HepG2 (cell line): ENCODE results near the gene REEP2. TPM values are rescaled to one million over a fixed set of nuclear protein-coding genes. Genes with fewer than 3 reads are reported as not detected.

Experiments
- AKAP8 ChIP-seq: sonication (generic); formaldehyde crosslinking; IDR thresholded peaks from 2 replicates; pipeline ENCODE4 v1.5.1; 2020; ENCODE audit warnings: mild to moderate bottlenecking, missing genetic modification reagents
- ATF7 ChIP-seq, 2 experiments: fragments of 450-650 bp in 1 of 2; sonication (generic) in 1 of 2; formaldehyde crosslinking in 1 of 2; IDR thresholded peaks; 2 replicates each; pipeline versions ENCODE4 v1.4.0 to v1.6.1; 2016 to 2020; ENCODE audit warnings: antibody characterized with exemption in 1 of 2, mild to moderate bottlenecking in 1 of 2, missing genetic modification reagents in 1 of 2
- BRD4 ChIP-seq: sonication (generic); formaldehyde crosslinking; IDR thresholded peaks from 2 replicates; pipeline ENCODE4 v1.4.0; 2020; ENCODE audit warnings: missing genetic modification reagents
- CEBPG ChIP-seq: IDR thresholded peaks from 2 replicates; pipeline ENCODE4 v1.6.1; 2016
- HDAC1 ChIP-seq: sonication (generic); formaldehyde crosslinking; IDR thresholded peaks from 2 replicates; pipeline ENCODE4 v1.5.1; 2020; ENCODE audit warnings: mild to moderate bottlenecking, missing genetic modification reagents
- KMT2A ChIP-seq: sonication (generic); formaldehyde crosslinking; IDR thresholded peaks from 2 replicates; pipeline ENCODE4 v1.4.0; 2020; ENCODE audit warnings: missing genetic modification reagents
- LCORL ChIP-seq, 2 experiments: fragments of 450-650 bp in 1 of 2; sonication (generic) in 1 of 2; formaldehyde crosslinking in 1 of 2; IDR thresholded peaks; 2 replicates each; pipeline versions ENCODE4 v1.5.0 to v1.6.1; 2017 to 2020; ENCODE audit warnings: antibody characterized with exemption in 1 of 2, missing genetic modification reagents in 1 of 2
- MZF1 ChIP-seq: sonication (generic); formaldehyde crosslinking; IDR thresholded peaks from 2 replicates; pipeline ENCODE4 v1.8.1; 2023; ENCODE audit warnings: mild to moderate bottlenecking, missing genetic modification reagents, borderline replicate concordance
- NCOA5 ChIP-seq: sonication (generic); formaldehyde crosslinking; IDR thresholded peaks from 2 replicates; pipeline ENCODE4 v1.4.0; 2020; ENCODE audit warnings: missing genetic modification reagents
- NFRKB ChIP-seq: fragments of 450-650 bp; IDR thresholded peaks from 2 replicates; pipeline ENCODE4 v1.6.1; 2017
- PAF1 ChIP-seq: IDR thresholded peaks from 2 replicates; pipeline ENCODE4 v1.6.1; 2016; ENCODE audit warnings: missing genetic modification reagents, missing compliant biosample characterization
- PHF20 ChIP-seq: sonication (generic); formaldehyde crosslinking; IDR thresholded peaks from 2 replicates; pipeline ENCODE4 v1.5.0; 2020; ENCODE audit warnings: mild to moderate bottlenecking, missing genetic modification reagents
- PPARG ChIP-seq: conservative IDR thresholded peaks from 2 replicates; pipeline ENCODE4 v1.6.1; 2016; ENCODE audit warnings: missing biosample characterization, missing genetic modification reagents
- SRF ChIP-seq: IDR thresholded peaks from 2 replicates; pipeline ENCODE4 v1.6.1; 2011; ENCODE audit warnings: mild to moderate bottlenecking, low read depth, low read length, moderate library complexity
- XBP1 ChIP-seq: sonication (generic); formaldehyde crosslinking; IDR thresholded peaks from 2 replicates; pipeline ENCODE4 v1.5.0; 2020; ENCODE audit warnings: missing genetic modification reagents
- XRCC5 ChIP-seq: fragments of 200-400 bp; formaldehyde crosslinking; optimal IDR thresholded peaks from 2 replicates; pipeline ENCODE3; 2017; ENCODE audit warnings: mild to moderate bottlenecking, low read length
- ZBTB1 ChIP-seq: sonication (generic); formaldehyde crosslinking; IDR thresholded peaks from 2 replicates; pipeline ENCODE4 v1.4.0; 2020; ENCODE audit warnings: missing genetic modification reagents, borderline replicate concordance
- ZKSCAN8 ChIP-seq: IDR thresholded peaks from 2 replicates; pipeline ENCODE4 v1.6.1; 2016; ENCODE audit warnings: borderline replicate concordance, missing genetic modification reagents, missing compliant biosample characterization
- ZNF207 ChIP-seq: fragments of 450-650 bp; IDR thresholded peaks from 2 replicates; pipeline ENCODE4 v1.6.1; 2016; ENCODE audit warnings: antibody characterized with exemption, borderline replicate concordance
- ZNF33A ChIP-seq: sonication (generic); formaldehyde crosslinking; IDR thresholded peaks from 2 replicates; pipeline ENCODE4 v1.5.1; 2020; ENCODE audit warnings: missing genetic modification reagents, mild to moderate bottlenecking, moderate library complexity, borderline replicate concordance
- polyA plus RNA-seq, 8 experiments: library from polyadenylated mRNA; depleted of rRNA in 3 of 8; stranded (reverse) in 7 of 8; unstranded in 1 of 8; fragments of >200 nt; fragmentation: Illumina TruSeq in 4 of 8; extraction: Trizol in 4 of 8; gene quantifications; 2 replicates each; pipeline versions ENCODE4 v1.2.1 to v1.2.3, GENCODE V29; 2011 to 2016; ENCODE audit warnings: low read depth in 4 of 8, missing spikeins in 1 of 8, mixed read lengths in 1 of 8; ENCODE audit not compliant: insufficient read depth in 1 of 8
- total RNA-seq, 5 experiments: library from RNA; depleted of rRNA; stranded (reverse); fragments of >200 nt; fragmentation: Illumina TruSeq; extraction: Trizol; gene quantifications; 2 replicates each; pipeline ENCODE4 v1.2.3, GENCODE V29; 2016; ENCODE audit warnings: low read depth in 1 of 5
- TF ChIP-seq, protein P1 (sequence below): sonication (generic); formaldehyde crosslinking; IDR thresholded peaks from 2 replicates; pipeline ENCODE4 v1.9.0; 2021; ENCODE audit warnings: missing genetic modification reagents, borderline replicate concordance
- TF ChIP-seq, protein P2 (sequence below): sonication (generic); formaldehyde crosslinking; IDR thresholded peaks from 2 replicates; pipeline ENCODE4 v1.4.0; 2020; ENCODE audit warnings: mild to moderate bottlenecking, missing genetic modification reagents, borderline replicate concordance
- TF ChIP-seq, protein P3 (sequence below): sonication (generic); formaldehyde crosslinking; IDR thresholded peaks from 2 replicates; pipeline ENCODE4 v1.5.1; 2020; ENCODE audit warnings: mild to moderate bottlenecking, missing genetic modification reagents

Gene REEP2
- total and polyA plus RNA-seq, 2 of the 13 experiments (the other 11 are each of a cell fraction or from before 2014, with no cell fraction given) = 5.3 to 7.8 TPM

DNA sequence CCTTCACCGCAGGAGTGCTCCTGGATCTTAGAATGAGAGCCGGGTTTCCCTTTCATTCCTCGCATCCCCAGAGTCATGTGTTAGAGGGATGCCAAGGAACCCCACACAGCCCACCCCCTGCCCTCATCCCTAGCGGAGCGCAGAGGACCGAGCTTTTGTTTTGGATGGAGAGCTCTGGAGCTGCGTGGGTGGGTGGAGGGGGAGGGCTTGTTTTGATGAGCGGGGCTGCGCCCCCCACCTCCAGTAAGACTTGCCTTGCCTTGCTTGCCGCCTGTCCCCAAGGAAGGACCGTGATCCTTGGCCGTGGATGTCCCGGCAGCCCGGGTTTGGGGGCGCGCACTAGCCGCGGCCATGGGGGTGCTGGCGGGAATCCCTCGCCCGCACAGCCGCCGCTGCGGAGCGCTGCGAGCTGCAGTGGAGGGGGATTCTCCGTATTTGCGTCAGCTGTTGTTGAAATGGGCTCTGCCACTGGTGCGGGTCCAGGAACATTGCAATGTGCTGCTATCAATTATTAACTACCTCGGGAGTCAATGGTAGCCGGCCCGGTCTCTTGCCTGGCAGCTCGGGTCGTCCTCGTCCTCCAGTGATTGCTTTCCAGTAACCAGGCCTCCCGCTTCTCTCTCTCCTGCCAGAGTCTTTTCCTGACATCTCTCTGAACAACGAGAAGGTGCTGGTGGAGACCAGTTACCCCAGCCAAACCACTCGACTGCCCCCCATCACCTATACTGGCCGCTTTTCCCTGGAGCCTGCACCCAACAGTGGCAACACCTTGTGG lies 27.5 kb downstream of the REEP2 start (continued):
- TF ChIP-seq NCOA5 (CRISPR knock-in tag) (no peak), CEBPG (CRISPR knock-in tag) (peak; percentile 60), XRCC5 (no peak), PPARG (no peak), XBP1 (CRISPR knock-in tag) (no peak), LCORL (IDR thresholded peaks at IDR 0.05) (no peak), LCORL (CRISPR knock-in tag; IDR thresholded peaks at IDR 0.05) (peak; percentile 5; the same call in 1 of the 2 replicates), ATF7 (IDR thresholded peaks at IDR 0.05) (no peak), ATF7 (CRISPR knock-in tag; IDR thresholded peaks at IDR 0.05) (no peak), PHF20 (CRISPR knock-in tag) (no peak), AKAP8 (no peak), MZF1 (CRISPR knock-in tag) (no peak), ZKSCAN8 (CRISPR knock-in tag) (no peak), ZNF207 (no peak), KMT2A (CRISPR knock-in tag) (no peak), PAF1 (no peak), NFRKB (no peak), ZNF33A (no peak), ZBTB1 (CRISPR knock-in tag) (no peak), BRD4 (no peak), SRF (peak; percentile 49; the same call in 1 of the 2 replicates), HDAC1 (0 out of 2 replicates have a peak, but pooled peaks have one; percentile 32)
- TF ChIP-seq, protein P1, sequence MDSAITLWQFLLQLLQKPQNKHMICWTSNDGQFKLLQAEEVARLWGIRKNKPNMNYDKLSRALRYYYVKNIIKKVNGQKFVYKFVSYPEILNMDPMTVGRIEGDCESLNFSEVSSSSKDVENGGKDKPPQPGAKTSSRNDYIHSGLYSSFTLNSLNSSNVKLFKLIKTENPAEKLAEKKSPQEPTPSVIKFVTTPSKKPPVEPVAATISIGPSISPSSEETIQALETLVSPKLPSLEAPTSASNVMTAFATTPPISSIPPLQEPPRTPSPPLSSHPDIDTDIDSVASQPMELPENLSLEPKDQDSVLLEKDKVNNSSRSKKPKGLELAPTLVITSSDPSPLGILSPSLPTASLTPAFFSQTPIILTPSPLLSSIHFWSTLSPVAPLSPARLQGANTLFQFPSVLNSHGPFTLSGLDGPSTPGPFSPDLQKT (CRISPR knock-in tag) = no peak
- TF ChIP-seq, protein P2, sequence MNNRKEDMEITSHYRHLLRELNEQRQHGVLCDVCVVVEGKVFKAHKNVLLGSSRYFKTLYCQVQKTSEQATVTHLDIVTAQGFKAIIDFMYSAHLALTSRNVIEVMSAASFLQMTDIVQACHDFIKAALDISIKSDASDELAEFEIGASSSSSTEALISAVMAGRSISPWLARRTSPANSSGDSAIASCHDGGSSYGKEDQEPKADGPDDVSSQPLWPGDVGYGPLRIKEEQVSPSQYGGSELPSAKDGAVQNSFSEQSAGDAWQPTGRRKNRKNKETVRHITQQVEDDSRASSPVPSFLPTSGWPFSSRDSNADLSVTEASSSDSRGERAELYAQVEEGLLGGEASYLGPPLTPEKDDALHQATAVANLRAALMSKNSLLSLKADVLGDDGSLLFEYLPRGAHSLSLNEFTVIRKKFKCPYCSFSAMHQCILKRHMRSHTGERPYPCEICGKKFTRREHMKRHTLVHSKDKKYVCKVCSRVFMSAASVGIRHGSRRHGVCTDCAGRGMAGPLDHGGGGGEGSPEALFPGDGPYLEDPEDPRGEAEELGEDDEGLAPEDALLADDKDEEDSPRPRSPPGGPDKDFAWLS (CRISPR knock-in tag) = no peak
- TF ChIP-seq, protein P3, sequence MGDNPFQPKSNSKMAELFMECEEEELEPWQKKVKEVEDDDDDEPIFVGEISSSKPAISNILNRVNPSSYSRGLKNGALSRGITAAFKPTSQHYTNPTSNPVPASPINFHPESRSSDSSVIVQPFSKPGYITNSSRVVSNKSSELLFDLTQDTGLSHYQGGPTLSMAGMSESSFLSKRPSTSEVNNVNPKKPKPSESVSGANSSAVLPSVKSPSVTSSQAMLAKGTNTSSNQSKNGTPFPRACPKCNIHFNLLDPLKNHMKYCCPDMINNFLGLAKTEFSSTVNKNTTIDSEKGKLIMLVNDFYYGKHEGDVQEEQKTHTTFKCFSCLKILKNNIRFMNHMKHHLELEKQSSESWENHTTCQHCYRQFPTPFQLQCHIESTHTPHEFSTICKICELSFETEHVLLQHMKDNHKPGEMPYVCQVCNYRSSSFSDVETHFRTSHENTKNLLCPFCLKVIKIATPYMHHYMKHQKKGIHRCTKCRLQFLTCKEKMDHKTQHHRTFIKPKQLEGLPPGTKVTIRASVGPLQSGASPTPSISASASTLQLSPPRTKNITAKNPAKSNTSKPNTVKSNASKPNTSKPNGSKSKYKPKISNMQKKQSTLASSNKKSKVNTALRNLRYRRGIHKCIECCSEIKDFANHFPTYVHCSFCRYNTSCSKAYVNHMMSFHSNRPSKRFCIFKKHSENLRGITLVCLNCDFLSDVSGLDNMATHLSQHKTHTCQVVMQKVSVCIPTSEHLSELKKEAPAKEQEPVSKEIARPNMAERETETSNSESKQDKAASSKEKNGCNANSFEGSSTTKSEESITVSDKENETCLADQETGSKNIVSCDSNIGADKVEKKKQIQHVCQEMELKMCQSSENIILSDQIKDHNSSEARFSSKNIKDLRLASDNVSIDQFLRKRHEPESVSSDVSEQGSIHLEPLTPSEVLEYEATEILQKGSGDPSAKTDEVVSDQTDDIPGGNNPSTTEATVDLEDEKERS (CRISPR knock-in tag) = 0 out of 2 replicates have a peak, but pooled peaks have one; percentile 21
